HUES6 (cell line): ENCODE data around the gene RAB8A.

Source experiments
- H3K27ac ChIP-seq: 2 replicates; pipeline ENCODE4 v1.7.0; 2013; ENCODE audit warnings: low read depth, mild to moderate bottlenecking, low read length, inconsistent platforms
- H3K27me3 ChIP-seq: 2 replicates; pipeline ENCODE4 v1.6.1; 2013; ENCODE audit warnings: low read length; ENCODE audit not compliant: control insufficient read depth, insufficient read depth
- H3K36me3 ChIP-seq: 2 replicates; pipeline ENCODE4 v1.6.1; 2013; ENCODE audit warnings: low read length; ENCODE audit not compliant: control insufficient read depth, insufficient read depth
- H3K4me1 ChIP-seq: 2 replicates; pipeline ENCODE4 v1.6.1; 2013; ENCODE audit warnings: low read length; ENCODE audit not compliant: control insufficient read depth, insufficient read depth
- H3K4me3 ChIP-seq: 2 replicates; pipeline ENCODE4 v1.5.1; 2013; ENCODE audit warnings: low read depth, low read length
- H3K9ac ChIP-seq: one replicate; pipeline ENCODE4 v1.6.1; 2013; ENCODE audit warnings: mild to moderate bottlenecking, low read length
- H3K9me3 ChIP-seq: 2 replicates; pipeline ENCODE4 v1.6.1; 2013; ENCODE audit warnings: low read depth, low read length; ENCODE audit not compliant: control insufficient read depth, insufficient read depth

Gene RAB8A

DNA sequence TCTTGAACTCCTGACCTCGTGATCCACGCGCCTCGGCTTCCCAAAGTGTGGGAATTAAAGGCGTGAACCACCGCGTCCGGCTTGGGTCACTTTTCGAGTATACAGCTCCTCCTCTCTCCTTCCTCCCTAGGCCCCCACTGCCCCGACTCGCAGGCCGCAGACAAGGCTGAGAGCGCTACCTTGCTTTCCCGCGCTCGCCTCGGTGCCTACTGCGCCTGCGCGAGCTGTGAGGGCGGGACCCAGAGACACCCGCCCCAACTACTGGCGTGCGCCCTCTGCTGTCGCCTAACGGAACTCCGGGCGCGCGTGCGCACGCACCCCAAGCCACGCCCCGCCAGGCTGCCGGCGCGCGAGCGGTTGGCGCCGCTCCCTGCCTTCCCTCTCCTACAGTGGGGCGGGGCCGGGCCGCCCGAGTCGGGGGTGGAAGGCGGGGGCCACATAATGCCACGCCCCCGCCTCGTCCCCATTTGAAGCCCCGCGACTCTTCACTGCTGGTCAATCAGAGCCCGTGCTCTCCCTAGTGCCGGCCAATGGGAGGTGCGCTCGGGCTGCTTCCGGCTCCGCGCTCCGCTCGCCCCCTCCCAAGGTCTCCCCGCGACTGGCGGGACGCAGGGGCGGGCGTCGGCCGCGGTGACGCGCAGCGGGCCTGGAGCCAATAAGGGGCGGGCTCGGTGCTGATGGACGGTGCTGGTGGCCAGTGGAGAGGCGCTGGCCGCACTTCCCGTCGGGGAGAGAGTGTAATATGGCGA lies at the start of gene RAB8A:
TSS of gene RAB8A (plus strand) at position 730 of the 749 bp plus-strand sequence. CDS start at position 743, 13 bp downstream.
- H3K9me3 ChIP-seq: no peaks in the 10 kb centered on the region
- H3K27me3 ChIP-seq: no peaks in the 10 kb centered on the region
- peaks cover 23% of the 10 kb centered on the region for H3K36me3 ChIP-seq
- peak within 1 kb of the TSS; percentile 79 for H3K9ac ChIP-seq
- peaks cover 13% of the 10 kb centered on the region for H3K4me1 ChIP-seq
- H3K27ac ChIP-seq: peak within 1 kb of the TSS; percentile 88; the same call in 1 of the 2 replicates
- peak within 1 kb of the TSS; percentile 77 for H3K4me3 ChIP-seq

DNA sequence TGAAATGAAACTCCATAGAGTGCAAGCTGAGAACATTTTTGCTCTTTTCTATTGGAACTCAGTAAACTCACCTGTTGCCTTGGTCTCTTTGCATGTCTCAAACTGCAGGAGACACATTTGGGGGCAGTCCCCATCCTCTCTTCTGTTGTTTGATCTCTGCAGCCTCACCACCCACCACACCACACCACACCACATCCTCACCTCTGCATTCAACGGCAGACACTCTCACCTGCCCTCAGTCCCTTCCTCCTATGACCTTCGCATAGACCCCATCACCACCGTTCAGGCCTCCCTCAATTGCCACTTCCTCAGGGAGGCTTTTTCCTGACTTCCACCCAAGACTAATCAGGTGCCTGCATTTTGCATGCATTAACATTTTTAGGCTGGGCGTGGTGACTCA lies 49.7 kb upstream of the RAB8A start:
- Histone ChIP-seq H3K36me3 (no peaks in the 10 kb centered on the region), H3K9me3 (0 out of 2 replicates have a peak, but pooled peaks cover under 1% of the 10 kb centered on the region), H3K9ac (no peak overlapping the region), H3K4me1 (peaks cover 21% of the 10 kb centered on the region), H3K27me3 (no peaks in the 10 kb centered on the region), H3K4me3 (no peak overlapping the region), H3K27ac (no peak overlapping the region)

DNA sequence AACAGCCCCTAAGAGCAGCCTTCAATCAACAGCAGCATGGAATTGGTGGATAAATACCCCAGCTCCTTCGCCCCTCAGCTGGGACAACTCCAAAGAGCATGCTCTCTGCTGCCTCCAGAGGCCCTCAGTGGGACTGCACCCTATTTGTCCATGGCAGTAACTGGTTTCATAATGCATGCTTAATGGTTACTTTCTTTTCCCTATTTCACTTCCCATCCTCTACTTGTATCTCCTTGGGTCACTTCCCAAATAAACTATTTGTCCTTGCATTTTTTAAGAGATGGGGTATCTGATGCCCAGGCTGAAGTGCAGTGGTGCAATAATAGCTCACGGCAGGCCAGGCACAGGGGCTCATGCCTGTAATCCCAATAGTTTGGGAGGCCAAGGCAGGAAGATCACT lies 48.9 kb upstream of the RAB8A start:
- Histone ChIP-seq H3K27ac (no peak overlapping the region), H3K9ac (no peak overlapping the region), H3K9me3 (no peaks in the 10 kb centered on the region), H3K36me3 (no peaks in the 10 kb centered on the region), H3K27me3 (no peaks in the 10 kb centered on the region), H3K4me1 (peaks cover 27% of the 10 kb centered on the region), H3K4me3 (no peak overlapping the region)

DNA sequence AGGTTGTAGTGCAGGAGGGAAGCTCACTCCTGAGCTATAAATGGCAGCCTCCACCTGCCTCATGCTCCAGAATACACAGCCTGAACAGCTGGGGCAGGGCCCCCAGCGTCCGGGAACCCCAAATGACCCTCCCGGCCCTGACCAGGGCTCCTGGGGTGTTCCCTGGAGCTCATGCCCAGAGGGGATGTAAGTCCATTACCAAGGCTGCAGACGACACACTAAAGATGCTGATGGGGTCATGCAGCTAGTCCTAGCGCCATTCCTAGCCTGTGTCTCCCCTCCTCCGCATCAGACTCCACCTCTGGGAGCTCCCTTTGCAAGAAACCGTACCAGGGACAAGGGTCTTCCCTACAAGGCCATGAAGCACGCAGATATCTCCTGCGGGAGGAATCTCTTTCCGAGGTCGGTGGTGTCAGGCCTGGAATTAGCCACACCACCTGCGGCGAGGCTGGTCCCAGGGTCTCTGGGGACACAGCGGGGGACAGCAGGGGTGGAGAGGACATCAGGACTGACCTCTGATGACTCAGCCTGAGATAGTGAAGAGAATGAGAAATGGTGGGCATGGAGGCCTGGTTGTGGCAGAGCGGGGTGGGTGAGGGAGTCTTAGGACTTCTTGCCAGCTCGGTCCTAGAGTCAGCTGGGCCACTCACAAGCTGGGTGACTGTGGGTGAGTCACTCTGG lies 47.3 kb upstream of the RAB8A start:
- Histone ChIP-seq H3K4me3 (no peak overlapping the region), H3K27ac (no peak overlapping the region), H3K4me1 (peaks cover 29% of the 10 kb centered on the region), H3K9ac (no peak overlapping the region), H3K36me3 (no peaks in the 10 kb centered on the region), H3K27me3 (no peaks in the 10 kb centered on the region), H3K9me3 (no peaks in the 10 kb centered on the region)

DNA sequence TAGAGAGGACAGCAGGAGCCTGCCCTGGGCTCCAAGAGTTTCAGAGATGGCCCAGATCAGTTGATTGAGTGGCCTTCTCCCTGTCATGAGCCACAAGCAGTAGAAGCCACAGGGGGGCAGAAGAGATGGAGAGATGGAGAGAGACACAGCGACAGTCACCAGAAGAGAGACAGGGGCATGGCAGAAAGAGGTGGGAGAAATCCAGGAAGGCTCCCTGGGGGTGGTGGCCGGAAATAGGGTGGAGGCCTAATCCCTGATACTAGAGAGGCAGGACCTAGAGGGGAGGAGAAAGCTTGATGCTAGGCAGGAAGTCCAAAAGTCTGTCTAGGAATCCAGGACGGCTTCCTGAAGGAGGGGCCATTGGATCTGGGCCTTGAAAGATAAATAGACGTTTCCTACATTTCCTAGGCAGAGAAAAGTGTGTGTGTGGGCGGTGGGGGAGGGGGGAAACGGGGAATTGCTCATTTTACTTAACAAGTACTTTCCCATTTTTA lies 45.0 kb upstream of the RAB8A start:
- Histone ChIP-seq H3K9ac (no peak overlapping the region), H3K27me3 (no peaks in the 10 kb centered on the region), H3K4me1 (peaks cover 29% of the 10 kb centered on the region), H3K27ac (no peak overlapping the region), H3K9me3 (no peaks in the 10 kb centered on the region), H3K36me3 (no peaks in the 10 kb centered on the region), H3K4me3 (no peak overlapping the region)

DNA sequence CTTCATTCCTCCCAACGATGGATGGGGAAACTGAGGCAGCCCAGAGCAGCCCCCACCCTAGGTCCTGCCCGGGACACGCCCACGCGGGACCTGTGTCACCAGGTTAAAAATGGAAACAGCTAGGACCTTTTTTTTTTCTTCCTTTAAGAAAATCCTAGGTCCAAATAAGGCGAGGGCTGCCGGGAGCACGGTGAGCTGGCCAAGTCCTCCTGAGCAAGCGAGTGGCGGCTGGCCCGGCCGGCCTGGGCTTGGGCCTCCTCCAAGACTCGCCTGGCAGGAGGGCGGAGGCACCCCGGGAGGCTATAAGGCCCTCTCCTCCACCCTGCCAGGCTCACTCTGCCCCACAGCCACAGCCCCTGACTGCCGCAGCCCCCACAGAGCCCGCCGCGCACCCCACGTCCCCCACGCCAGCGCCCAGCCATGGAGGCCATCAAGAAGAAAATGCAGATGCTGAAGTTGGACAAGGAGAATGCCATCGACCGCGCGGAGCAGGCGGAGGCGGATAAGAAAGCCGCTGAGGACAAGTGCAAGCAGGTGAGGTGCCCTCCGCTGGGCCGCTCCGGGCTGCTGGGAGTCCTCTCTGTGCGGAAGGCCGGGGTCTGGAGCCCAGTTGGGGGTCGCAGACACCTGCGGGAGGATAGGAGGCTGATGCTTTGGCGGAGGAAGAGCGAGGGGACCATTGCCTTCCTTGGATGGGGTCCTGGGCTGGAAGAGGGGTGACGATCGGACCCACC lies 44.3 kb upstream of the RAB8A start:
- Histone ChIP-seq H3K27me3 (no peaks in the 10 kb centered on the region), H3K4me3 (no peak overlapping the region), H3K9ac (no peak overlapping the region), H3K27ac (no peak overlapping the region), H3K36me3 (no peaks in the 10 kb centered on the region), H3K4me1 (peaks cover 29% of the 10 kb centered on the region), H3K9me3 (no peaks in the 10 kb centered on the region)

DNA sequence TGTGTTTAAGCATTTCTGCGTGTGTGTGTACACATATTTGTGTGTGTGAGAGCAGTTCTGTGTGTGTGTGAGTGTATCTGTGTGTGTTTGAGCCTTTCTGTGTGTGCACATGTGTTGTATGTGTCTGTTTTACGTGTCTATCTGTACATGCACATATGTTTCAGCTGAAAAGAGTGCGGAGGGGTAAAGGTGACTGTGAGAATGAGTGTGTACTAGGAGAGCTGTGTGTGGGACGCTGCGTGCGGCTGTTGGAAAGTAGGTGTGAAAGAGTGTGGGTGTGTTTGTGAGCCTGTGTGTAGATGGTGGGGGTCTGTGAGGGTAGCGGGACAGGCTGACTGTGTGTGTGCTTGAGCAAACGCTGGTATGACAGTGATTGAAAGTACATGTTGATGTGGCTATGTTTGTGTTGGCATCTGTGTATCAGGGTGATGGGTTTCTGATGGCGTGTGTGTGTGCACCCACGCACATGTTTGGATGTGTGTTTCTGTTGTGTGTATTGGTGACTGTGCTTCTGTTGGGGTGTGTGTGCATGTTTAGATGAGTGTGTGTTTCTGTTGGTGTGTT lies 42.9 kb upstream of the RAB8A start:
- no peak overlapping the region for H3K9ac ChIP-seq
- no peak overlapping the region for H3K4me3 ChIP-seq
- no peaks in the 10 kb centered on the region for H3K36me3 ChIP-seq
- no peak overlapping the region for H3K27ac ChIP-seq
- no peaks in the 10 kb centered on the region for H3K27me3 ChIP-seq
- H3K4me1 ChIP-seq: peaks cover 29% of the 10 kb centered on the region
- no peaks in the 10 kb centered on the region for H3K9me3 ChIP-seq

DNA sequence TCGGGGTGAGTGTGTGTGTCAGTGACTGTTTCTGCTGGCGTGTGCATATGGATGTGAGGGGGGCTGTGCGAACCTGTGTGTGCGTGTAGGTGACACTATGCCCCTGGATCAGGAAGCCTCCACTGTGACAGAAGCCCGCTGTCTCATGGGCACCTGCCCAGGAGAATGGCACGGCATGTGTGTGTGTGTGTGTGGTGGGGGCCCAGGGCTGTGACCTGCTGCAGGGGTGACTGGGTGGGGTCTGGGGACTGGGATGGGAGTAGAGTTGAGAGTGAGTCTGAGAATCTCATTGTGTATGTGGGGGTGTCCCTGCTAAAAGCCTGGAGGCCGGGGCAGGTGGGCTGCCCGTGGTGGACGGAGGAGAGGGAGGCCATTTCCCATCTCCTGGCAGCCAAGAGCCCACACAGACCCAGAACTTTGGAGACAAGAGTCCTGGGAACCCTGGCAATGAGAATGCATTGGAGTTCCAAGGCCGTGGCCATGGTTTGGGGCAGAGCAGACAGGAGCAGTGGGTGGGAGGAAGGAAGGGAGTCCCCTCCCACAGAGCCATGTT lies 41.8 kb upstream of the RAB8A start:
- H3K9me3 ChIP-seq: no peaks in the 10 kb centered on the region
- H3K36me3 ChIP-seq: no peaks in the 10 kb centered on the region
- H3K9ac ChIP-seq: no peak overlapping the region
- no peak overlapping the region for H3K27ac ChIP-seq
- no peak overlapping the region for H3K4me3 ChIP-seq
- no peaks in the 10 kb centered on the region for H3K27me3 ChIP-seq
- peaks cover 30% of the 10 kb centered on the region for H3K4me1 ChIP-seq

DNA sequence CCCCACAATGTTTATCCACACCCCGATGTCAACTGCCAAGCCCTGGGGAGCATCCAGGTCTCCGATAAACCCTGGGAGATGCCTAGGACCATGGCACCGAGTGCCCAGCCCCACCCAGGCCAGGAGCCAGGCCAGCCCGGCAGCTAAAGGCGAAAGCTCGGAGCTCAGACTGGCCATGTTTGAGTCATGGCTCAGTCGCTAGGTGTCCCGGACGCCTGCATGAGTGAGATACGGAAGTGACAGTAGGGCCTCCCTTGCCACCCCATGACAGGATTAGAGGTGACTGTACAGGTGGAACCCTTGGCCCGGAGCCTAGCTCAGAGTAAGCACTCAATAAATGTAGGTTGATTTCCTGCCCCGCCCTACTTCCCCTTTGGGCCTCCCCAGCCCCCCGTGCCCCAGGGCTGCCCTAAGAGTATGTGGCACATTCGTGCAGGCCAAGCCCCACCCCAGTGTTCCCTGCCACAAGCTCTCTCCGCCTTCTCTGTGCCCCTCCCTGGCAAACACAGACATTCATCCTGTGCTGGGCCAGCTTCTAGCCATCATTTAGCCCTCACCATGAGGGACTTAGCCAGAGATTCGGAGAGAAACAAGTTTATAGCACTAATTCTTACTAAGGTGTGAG lies 41.2 kb upstream of the RAB8A start:
- Histone ChIP-seq H3K9ac (no peak overlapping the region), H3K27me3 (no peaks in the 10 kb centered on the region), H3K36me3 (no peaks in the 10 kb centered on the region), H3K4me1 (peaks cover 27% of the 10 kb centered on the region), H3K27ac (no peak overlapping the region), H3K9me3 (no peaks in the 10 kb centered on the region), H3K4me3 (no peak overlapping the region)

DNA sequence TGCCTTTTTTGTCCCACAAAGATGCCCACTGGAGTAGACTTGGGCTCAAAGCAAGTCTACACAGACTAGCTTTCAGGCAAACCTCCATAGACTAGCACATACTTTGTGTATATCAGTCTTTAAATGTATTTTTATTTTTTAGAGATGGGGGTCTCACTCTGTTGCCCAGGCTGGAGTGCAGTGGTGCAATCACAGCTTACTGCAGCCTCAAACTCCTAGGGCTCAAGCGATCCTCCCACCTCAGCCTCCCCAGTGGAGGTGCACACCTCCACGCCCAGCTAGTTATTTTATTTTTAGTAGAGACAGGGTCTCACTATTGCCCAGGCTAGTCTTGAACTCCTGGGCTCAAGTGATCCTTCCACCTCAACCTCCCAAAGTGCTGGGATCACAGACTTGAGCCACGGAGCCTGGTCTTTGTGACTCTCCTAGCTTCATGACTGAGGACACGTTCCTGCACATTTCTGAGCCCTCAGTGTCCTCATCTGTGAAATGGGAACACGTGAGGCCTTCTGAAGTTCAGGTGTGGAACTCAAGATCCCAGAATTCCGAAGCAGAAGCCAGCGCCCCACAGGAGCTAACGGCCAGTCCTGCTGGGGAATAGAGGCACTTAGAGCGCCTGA lies 40.5 kb upstream of the RAB8A start:
- H3K9ac ChIP-seq: no peak overlapping the region
- H3K4me1 ChIP-seq: peaks cover 23% of the 10 kb centered on the region
- no peak overlapping the region for H3K4me3 ChIP-seq
- no peaks in the 10 kb centered on the region for H3K9me3 ChIP-seq
- H3K27ac ChIP-seq: no peak overlapping the region
- no peaks in the 10 kb centered on the region for H3K36me3 ChIP-seq
- H3K27me3 ChIP-seq: no peaks in the 10 kb centered on the region
